22Rv1 (cell line): ENCODE results near the gene PPARD.

Experiments
- CTCF ChIP-seq: fragments of 450-650 bp; IDR thresholded peaks from 2 replicates; pipeline ENCODE4 v1.5.1; 2017; ENCODE audit warnings: mild to moderate bottlenecking
- ZFX ChIP-seq: fragments of 450-650 bp; IDR thresholded peaks from 2 replicates; pipeline ENCODE4 v1.6.1; 2017; ENCODE audit warnings: antibody characterized with exemption, borderline replicate concordance

GRCh38 chr6:35398526-35398925 is 56.2 kb downstream of the PPARD start:
- TF ChIP-seq CTCF (no peak), ZFX (no peak)
